GF-D8 (cell line): ENCODE data around the gene SCYGR4.

Experiments used
- DNase-seq: peaks from one replicate; lab custom pipeline; 2025; lab: John Stamatoyannopoulos, UW

The SCYGR4 gene

DNA sequence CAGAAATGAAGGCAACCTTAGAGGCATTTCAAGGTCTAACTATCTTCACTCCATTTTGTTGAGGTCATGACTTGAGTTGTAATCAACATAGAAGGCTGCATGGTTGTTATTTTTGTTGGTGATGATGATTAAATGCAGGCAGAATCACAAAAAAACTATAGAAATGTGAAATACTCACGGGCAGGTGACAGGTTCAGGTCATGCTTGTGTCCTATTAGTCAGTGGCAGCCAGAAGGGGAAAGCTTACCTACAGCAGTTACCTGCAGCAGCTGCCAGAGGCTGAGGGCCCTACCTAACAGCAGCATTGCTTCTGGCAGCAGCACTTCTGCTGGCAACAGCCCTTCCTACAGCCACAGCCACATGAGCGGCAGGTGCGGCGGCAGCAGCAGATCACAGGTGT is 3.1 kb upstream of the SCYGR4 start:
- DNase-seq = no peak

DNA sequence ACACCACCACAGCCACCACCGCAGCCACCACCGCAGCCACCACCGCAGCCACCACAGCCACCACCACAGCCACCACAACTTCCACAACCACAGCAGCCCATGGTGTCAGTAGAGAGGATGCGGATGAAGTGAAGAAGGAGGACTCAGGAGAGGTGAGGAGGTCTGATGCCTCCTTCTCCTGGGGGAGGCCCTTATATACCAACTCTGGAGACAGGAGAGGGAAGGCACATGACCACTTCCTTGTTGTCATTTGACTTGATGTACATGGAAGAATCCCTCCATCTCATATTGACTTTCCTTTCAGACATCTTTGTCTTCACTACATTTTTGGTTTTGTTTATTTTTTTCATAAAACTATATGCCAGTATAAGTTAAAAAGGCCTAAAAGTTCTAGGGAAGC is 2.6 kb upstream of the SCYGR4 start, which contains the start of gene SCYGR3:
TSS of gene SCYGR3 (minus strand) at position 101 of the 400 bp plus-strand sequence. CDS start at position 101, 0 bp downstream.
- DNase-seq = no peak

DNA sequence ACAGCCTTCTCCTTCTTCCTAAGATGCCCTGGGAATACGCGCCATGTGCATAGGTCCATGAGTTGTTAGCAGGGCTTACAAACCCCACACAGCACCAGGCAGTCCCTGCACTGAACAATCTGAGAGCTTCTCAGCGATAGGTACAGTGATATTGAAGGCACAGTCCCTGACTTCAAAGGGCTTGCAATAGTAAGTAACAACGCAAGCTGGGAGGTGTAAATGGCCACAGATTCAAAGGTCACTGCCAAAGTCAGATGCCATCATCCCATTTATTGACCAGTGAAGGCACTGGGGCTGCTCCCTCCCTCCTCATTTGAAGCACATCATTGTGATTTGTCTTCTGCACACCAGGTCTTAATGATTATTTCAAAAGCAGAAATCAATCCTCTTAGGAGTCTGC is 2.1 kb upstream of the SCYGR4 start:
- no peak for DNase-seq

DNA sequence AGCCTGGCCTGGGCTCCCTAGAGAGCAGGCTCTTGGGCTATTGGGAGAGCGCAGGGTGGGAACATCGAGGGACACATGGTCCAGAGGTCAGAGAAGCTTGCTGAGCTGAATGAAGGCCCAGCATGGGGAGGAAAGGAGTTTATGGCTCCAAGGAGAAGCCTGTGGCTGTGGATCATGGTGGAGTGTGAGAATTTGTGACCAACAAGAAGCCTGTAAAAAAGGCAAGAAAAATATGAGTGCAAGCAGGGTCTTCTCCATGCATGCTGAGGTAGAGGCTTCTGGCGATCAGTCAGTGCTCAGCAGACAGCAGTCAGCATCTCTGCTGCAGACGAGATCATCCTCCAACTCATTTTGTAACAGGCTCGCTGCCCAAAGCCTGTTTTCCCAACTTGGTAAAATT is 1.4 kb upstream of the SCYGR4 start:
- no peak for DNase-seq

DNA sequence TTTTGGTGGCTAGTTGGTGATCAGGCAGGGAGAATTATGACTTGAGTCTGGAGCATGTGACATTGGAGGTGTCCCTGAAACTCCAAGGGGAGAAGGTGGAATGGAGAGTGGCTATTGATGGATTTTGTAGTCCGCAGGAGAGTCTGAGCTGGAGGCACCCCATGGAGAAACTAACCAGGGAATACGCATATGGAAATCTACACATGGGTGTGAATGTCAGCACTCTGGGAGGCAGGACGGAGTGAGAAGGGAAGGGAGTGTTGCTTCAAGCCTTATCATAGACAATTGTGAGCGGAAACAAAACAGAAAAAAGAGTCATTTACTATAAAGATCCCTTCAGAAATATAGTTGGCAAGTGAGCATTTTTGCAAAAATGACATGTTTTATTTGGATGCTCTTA is 667 bp upstream of the SCYGR4 start:
- no peak for DNase-seq

DNA sequence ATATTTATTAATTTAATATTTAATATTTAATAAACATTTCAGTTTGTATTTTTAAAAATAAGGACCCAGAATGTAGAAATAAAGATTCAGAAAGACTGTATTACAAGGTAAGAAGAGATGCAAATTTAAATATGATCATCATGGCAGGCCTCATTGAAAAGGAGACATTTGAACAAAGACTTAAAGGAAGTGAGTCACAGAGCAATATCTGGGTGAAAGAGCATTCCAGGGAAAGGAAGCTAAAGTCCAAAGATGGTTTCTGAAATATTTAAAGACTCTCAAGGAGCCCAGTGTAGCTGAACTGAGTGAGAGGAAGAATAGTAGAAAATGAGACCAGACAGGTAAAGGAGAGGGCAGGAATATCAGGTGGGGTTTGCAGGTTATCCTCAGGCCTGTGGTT is 5.9 kb downstream of the SCYGR4 start:
- DNase-seq = no peak

DNA sequence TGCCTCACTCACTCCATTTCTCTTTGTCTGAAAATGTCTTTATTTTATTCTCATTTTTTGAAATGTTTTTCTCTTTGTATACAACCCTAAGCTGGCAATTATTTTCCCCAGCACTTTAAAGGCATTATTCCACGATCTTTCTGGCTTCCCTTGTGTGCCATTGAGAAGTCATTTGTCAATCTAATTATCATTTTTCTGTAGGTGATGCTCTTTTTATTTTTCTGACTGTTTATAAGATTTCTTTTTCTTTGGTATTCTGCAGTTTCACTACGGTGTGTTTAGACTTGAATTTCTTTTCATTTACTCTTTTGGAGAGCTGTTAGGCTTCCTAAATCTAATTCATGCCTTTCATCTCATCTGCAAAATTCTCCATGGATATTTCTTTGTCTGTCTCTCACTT is 8.1 kb downstream of the SCYGR4 start:
- no peak for DNase-seq

DNA sequence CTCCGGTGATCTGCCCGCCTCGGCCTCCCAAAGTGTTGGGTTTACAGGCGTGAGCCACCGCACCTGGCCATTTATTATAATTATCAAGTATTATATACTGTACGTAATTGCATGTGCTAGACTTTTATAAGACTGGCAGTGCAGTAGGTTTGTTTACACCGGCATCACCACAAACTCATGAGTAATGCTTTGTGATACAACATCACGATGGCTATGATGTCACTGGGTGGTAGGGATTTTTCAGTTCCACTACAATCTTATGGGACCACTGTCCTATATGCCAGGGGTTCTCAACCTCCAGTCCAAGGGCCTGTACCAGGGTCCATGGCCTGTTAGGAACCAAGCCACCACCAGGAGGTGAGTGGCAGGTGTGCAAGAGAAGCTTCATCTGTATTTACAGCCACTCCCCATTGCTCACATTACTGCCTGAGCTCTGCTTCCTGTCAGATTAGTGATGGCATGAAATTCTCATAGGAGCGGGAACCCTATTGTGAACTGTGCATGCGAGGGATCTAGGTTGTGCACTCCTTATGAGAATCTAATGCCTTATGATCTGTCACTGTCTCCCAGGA is 9.4 kb downstream of the SCYGR4 start:
- no peak for DNase-seq

DNA sequence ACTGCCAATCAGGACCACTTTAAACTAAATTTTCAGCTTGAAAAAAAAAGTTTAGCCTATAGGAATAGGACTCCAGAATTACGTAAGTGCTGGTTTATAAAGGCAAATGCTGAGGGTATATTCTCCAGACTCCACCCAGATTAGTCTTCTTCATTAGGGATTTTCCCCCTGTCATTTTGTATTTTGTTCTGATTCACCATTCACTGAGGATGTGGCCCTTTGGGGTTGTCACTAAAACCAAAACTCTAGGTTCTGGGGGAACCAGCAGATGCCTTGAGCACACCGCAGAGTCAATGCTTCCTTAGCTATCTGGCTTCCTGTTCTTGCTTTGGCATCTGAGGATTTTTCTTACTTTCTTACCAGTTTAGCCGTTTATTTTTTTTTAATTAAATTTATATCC is 10.5 kb downstream of the SCYGR4 start:
- DNase-seq = no peak

DNA sequence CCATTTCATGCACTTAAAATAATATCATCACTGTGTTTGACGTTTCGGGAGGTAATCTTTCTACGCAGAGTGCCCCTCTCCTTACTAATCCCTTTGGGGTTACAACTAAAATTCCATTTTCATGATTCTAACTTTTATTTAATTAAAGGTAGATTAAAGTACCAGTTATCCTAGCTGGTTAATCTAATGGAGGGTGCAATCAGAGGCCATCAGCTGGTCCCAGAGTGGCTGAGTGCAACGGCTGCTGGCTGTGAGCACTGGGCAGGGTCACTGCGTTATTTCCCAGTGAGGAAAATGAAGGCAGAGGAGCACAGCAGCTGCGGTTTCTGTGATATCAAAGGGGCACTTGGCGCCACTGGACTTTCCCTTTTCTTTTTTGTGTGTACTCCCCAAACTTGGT is 12.1 kb downstream of the SCYGR4 start:
- DNase-seq = no peak

DNA sequence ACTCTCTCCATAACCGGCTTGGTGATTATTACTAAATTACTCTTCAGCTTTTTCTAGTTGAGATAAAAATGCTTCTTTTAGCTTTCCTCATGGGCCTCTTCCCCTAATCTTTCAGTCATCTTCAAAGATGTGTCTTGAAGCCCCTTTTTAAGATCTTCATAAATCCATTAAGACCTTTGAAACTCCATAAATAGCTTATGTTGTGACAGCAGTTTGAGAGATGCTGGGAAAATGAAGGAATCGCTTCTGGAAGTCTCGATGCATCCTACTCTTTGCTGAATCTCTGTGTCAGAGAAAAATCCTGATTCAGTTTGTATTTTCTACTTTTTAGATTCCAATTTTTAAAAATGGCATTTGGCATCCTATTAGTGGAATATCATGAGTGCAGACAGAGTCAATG is 13.0 kb downstream of the SCYGR4 start:
- DNase-seq = no peak

DNA sequence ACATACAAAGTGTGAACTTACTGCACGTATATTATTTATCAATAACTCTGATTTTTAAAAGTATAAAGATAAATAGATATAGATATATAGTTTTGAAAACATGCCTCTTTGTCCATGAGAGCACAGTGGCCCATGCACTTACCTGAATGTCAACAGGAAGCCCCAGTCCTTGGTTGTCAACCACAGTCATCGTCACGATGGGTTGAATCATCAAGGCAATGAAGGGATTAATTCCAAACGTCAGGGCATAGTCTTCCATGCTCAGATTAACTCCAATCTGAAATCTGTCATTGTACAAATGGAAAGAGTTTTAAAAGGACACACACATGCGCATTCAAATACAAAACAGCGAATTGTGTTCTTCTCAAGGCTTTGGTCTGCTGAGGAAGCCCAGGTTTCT is 15.5 kb downstream of the SCYGR4 start:
- no peak for DNase-seq

DNA sequence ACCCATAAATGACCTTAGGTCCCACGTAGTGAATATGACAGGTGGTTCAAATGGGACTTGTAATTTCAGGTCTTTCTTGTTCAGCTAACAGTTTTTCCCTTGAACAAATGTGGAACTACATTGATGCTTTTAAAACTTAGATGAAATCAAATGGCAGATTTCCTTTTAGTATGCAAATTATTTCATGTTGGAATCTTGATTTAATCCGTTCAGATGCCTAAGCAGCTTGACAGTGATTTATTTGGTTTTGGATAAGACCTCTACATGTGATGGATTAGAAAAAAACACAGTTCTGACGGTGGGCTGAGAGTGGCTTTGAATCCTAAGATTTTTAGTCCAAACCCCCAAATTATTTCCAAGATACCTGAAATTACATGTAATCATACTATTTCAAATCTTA is 16.9 kb downstream of the SCYGR4 start:
- DNase-seq = no peak

DNA sequence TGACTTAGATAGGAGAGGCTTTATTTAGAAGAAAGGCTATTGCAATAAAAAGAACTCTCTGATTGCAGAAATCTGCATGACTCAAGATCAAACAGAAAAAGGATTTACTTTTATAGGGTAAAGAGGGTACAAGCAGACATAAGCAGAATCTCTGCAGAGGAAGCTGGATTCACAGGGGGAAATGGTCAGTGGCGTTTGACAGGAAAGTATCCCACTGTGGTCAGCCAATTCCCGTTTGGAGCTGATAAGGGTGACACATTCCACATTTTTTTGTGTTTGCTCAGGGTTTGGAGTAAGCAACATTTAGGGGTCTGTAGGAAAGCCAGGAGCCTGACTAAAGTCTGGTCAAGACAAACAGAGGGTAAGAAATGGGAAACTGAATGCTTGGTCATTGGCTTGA is 25.4 kb downstream of the SCYGR4 start:
- DNase-seq = no peak

DNA sequence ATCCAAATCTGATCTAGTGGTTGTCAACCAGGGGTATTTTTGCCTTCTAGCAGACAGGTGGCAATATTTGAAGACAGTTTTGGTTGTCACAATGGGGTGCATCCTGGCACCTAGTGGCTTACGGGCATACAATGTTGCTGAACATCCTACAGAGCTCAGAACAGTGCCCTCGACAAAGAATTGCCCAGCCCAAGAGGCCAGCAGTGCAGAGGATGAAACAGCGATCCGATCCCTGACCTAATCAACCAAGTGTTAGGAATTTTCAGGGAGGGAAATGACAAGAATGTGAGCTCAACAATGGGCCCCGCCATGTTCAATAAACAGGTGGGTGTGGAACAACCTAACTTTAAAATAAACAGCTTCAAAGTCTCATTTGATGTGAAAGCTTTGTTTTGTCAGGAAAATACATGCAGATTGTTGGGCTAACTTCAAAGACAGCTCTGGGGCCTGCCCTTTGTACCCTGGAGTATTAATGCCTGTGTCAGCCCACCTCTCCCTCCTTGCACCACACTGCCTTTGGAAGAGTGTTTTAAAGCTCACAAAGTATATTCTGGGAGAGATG is 26.8 kb downstream of the SCYGR4 start:
- DNase-seq = no peak

DNA sequence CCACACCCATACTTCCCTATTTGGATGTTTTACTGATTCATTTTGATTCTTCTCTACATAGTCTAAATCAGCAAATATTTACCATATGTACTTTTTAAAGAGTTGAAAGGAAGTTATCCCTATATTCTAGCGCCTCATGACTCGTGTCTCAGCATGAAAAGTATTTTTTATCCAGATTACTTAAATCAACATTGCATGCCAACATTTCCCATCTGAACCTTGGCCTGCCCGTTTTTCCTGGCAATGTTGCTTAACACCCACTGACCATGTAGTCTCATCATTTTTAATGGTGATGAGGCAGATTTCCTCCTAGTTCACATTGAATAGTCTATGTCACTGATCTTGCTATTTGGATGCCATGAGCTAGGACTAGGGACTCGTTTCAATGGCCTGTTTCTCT is 36.1 kb downstream of the SCYGR4 start:
- DNase-seq = no peak

DNA sequence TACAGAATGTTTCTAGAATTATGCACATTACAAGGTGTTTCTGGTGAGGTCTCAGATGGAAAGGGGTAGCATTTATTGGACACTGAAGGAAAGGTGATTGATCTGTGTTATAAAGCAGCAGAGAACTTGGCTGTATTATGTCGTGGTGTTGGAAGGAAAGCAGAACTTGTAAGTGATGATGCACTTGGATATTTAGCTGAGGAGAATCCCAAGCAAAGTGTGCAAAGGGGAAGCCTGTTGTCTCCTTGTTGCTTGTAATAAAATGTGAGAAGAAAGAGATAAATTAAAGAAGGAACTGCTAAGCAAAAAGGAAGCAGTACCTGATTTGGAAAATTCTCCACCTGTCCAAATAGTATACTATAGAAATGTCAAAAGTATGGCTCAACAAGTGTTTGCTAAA is 37.1 kb downstream of the SCYGR4 start:
- DNase-seq = no peak

DNA sequence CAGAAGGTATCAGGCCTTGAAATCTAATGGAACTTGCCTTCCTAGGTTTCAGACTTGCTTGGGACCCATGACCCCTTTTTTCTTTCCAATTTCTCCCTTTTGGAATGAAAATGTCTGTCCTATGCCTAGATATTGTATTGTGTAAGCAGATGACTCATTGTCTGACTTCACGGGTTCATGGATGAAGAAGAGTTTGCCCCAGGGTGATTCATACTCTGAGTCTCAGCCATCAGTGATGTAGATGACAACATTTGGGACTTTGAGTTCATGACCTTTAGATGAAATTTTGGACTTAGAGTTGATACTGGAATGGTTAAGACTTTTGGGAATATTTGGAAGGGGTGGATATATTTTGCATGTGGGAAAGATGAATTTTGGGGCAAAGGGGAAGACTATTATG is 38.2 kb downstream of the SCYGR4 start:
- no peak for DNase-seq

DNA sequence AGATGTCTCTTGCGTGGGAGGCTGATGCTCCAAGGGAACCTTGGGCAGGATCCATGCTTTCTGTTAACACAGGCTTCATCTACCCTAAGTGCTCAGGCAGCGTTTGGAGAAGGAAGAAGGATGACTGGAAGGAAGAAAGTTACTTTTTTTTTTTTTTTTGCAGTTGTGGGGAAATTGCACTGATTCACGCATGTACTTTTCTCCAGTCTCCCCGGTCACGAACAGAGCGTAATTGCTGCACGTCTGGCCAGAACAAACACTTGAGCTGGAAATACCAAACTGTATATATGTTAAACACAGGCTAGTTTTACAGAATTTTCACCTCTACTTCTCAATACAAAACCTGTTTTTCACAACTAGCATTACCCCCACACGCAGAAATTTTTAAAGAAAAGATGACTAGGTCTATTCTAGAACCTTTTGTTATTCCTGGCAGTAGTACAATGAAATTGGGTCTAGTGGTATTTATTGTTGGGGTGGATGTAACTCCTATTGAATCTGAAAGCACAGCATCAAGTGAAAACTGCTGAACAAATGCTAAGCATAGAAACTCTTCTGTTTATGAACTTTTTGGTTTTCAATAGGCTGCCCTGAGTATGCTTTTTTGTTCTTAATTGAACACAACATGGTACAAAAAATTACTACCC is 40.0 kb downstream of the SCYGR4 start:
- DNase-seq = no peak

DNA sequence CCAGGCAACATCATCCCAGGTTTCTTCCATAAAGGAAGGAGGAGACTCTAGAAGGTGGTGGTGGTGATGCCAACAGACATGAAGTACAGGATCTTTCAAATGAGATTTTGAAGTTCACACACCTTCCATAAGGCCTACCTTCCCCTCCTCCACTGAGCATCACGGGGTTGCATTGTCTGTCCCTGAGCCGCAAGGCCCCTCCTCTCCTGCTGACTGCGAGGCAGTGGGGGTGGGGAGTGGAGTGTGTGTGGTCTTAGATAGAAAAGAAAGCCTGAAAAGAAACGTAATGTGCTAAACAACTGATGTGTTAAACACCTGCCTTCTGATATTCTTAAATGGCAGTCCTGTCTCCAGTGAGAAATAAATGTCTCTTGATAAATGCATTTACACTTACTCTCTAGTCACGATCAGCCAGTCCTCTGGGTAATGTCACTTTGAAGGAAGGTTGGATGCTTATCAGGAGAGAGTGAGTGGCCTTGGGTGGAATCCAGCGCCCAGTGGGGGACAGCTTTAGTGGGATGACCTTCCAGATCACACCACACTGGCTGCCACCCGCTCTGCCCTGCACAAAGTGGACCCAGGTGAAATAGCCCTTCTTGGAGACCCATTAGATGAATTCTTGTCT is 43.8 kb downstream of the SCYGR4 start:
- DNase-seq = no peak

DNA sequence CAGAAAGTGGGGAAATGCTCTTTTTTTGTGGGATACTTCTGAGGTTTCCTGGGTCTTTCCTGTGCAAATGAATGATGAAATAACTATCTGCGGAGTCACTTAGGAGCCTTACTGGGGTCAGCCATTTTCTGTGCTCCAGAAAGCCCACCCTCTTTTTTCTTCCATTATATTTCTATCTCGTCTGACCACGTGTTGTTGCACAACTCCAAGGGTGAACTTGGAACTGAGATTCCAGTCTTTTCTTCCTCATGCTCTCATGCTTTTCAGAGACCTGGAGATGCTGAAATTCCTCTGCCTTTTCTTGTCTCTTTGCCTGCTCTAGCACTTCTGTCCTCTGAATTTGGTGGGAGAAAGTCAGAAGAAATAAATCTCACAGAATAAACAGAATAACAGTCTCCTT is 44.5 kb downstream of the SCYGR4 start:
- DNase-seq = no peak

DNA sequence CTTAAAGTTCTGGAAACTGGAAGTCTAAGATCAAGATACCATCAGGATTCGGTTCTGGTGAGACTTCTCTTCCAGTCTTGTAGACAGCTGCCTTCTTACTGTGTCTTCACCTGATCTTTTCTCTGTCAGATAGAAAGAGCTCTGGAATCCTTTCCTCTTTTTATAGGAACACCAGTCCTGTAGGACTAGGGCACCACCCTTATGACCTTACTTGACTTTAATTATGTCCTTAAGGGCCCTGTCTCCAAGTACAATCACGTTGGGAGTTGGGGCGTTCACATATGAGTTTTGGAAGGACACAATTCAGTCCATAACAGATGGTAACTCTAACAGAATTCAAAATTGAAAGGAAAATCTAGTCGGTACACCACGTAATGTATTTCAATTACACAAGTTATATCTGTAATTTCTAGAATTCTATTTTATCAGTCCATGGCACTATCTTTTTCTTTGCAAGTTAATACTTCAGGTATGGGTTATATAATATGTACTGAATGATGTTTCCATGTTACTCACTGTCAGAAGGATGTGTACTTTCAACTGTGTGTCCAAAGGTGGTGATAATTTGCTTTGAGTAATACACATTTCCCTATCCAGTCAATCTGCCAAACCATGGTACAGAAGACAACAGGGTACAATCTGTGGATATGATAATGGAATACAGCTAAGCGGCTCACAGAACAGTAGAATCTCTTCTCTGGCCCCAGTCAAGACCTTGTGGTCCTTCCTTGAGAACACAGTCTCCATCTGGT is 48.1 kb downstream of the SCYGR4 start:
- DNase-seq = no peak
